ENCODE data around the gene KCTD16.

DNA sequence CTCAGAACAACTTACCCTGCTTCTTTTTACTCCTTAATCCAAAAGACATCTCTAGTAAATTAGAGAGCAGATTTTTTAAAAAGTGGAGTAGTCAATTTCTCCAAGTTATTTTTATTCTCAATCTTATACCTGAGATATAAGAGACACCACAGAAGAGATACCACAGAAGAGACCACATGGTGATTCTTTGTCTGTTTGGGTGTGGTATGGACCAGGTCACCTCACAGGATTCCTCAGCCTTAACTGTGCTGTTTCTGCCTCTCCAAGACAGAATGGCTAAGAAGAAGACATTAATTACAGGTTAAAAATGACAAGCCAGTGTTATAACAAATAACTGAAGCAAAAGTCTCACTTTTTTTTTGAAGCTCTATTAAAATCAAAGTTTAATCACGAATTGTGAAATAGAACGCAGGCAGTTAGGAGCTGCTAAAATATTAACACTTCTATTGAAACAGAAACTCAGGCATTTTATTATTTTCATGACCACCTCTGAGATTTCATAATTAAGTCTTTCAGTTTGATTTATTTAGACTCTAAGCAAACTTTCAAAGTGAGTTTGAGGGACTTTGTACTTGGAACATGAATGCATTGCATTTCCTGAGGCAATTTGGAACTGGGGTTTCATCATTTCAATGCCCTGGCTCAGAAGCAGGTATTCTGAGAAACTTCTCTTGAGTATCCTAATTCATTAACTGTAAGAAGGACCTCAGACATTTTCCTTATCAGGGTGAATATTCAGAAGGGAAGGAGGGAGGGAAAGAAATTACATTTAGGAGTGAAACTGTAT lies 280.7 kb downstream of the KCTD16 start:
- TF ChIP-seq, protein P1, sequence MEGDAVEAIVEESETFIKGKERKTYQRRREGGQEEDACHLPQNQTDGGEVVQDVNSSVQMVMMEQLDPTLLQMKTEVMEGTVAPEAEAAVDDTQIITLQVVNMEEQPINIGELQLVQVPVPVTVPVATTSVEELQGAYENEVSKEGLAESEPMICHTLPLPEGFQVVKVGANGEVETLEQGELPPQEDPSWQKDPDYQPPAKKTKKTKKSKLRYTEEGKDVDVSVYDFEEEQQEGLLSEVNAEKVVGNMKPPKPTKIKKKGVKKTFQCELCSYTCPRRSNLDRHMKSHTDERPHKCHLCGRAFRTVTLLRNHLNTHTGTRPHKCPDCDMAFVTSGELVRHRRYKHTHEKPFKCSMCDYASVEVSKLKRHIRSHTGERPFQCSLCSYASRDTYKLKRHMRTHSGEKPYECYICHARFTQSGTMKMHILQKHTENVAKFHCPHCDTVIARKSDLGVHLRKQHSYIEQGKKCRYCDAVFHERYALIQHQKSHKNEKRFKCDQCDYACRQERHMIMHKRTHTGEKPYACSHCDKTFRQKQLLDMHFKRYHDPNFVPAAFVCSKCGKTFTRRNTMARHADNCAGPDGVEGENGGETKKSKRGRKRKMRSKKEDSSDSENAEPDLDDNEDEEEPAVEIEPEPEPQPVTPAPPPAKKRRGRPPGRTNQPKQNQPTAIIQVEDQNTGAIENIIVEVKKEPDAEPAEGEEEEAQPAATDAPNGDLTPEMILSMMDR (IDR thresholded peaks at IDR 0.05), result no peak
- TF ChIP-seq POLR2A (IDR thresholded peaks at IDR 0.05), result no peak

Data from body of pancreas (tissue), 4 donors.